Neural crest cell (in vitro differentiated cells): ENCODE measurements around the gene MEIOSIN. TPM values are rescaled to one million over a fixed set of nuclear protein-coding genes. Genes with fewer than 3 reads are reported as not detected.
A peak's percentile ranks its signal among the peaks of the same experiment; 100 is the strongest.

Experiments
- DNase-seq: peaks from one replicate; pipeline ENCODE4 v3.0.0; 2021; ENCODE audit warnings: low read depth, mixed read lengths, low spot score
- H3K27ac Mint-ChIP-seq: one replicate; pipeline ENCODE4 v1.8.0; 2021; ENCODE audit warnings: mild to moderate bottlenecking, mixed read lengths; ENCODE audit not compliant: unreplicated experiment
- H3K27me3 Mint-ChIP-seq: 2 replicates; pipeline ENCODE4 v1.8.0; 2021; ENCODE audit warnings: low read depth, mild to moderate bottlenecking, mixed read lengths
- H3K36me3 Mint-ChIP-seq: 2 replicates; pipeline ENCODE4 v1.8.0; 2021; ENCODE audit warnings: low read depth, mild to moderate bottlenecking, mixed read lengths
- H3K4me1 Mint-ChIP-seq: 2 replicates; pipeline ENCODE4 v1.8.0; 2021; ENCODE audit warnings: mixed read lengths
- H3K4me3 Mint-ChIP-seq: one replicate; pipeline ENCODE4 v1.8.0; 2021; ENCODE audit warnings: mild to moderate bottlenecking, mixed read lengths
- H3K9me3 Mint-ChIP-seq: 2 replicates; pipeline ENCODE4 v1.8.0; 2021; ENCODE audit warnings: mixed read lengths
- CTCF ChIP-seq: fragments of 200-600 bp; sonication (generic); conservative IDR thresholded peaks from 2 replicates; pipeline ENCODE4 v1.5.0; 2021; ENCODE audit warnings: antibody characterized with exemption, mild to moderate bottlenecking
- total RNA-seq: library from RNA; stranded (reverse); gene quantifications from 2 replicates; pipeline ENCODE4 v1.2.1, GENCODE V29; 2021

The MEIOSIN gene
- total RNA-seq, 1 donor from 2014 or later: not detected

- TF ChIP-seq CTCF: no peak
- Mint-ChIP-seq H3K4me3 (no peak overlapping the region), H3K36me3 (peaks cover 12% of the 10 kb centered on the region), H3K4me1 (peaks cover 14% of the 10 kb centered on the region), H3K9me3 (no peaks in the 10 kb centered on the region), H3K27ac (no peak overlapping the region), H3K27me3 (peaks cover 2% of the 10 kb centered on the region)
- DNase-seq: no peak
These were observed 52.7 kb downstream of the MEIOSIN start for GRCh38 chr19:45785781-45786532.

GRCh38 chr19:45786533-45786894 is 53.3 kb downstream of the MEIOSIN start:
- Mint-ChIP-seq H3K4me1 (peaks cover 16% of the 10 kb centered on the region), H3K4me3 (no peak overlapping the region), H3K36me3 (peaks cover 12% of the 10 kb centered on the region), H3K9me3 (no peaks in the 10 kb centered on the region), H3K27ac (no peak overlapping the region), H3K27me3 (no peaks in the 10 kb centered on the region)
- TF ChIP-seq CTCF: no peak
- DNase-seq: no peak

- no peak for DNase-seq
- H3K4me1 Mint-ChIP-seq: peaks cover 29% of the 10 kb centered on the region
- H3K36me3 Mint-ChIP-seq: peaks cover 15% of the 10 kb centered on the region
- no peaks in the 10 kb centered on the region for H3K9me3 Mint-ChIP-seq
- no peak for TF ChIP-seq CTCF
- no peaks in the 10 kb centered on the region for H3K27me3 Mint-ChIP-seq
- peak overlapping the region; percentile 48 for H3K4me3 Mint-ChIP-seq
- no peak overlapping the region for H3K27ac Mint-ChIP-seq
These were observed 56.0 kb downstream of the MEIOSIN start for GRCh38 chr19:45789035-45789786.

- no peak overlapping the region for H3K27ac Mint-ChIP-seq
- H3K4me1 Mint-ChIP-seq: peaks cover 34% of the 10 kb centered on the region
- DNase-seq: no peak
- H3K27me3 Mint-ChIP-seq: no peaks in the 10 kb centered on the region
- no peaks in the 10 kb centered on the region for H3K9me3 Mint-ChIP-seq
- TF ChIP-seq CTCF: no peak
- peak overlapping the region; percentile 97 for H3K4me3 Mint-ChIP-seq
- H3K36me3 Mint-ChIP-seq: peaks cover 15% of the 10 kb centered on the region
These were observed 57.7 kb downstream of the MEIOSIN start for GRCh38 chr19:45790942-45791341.

GRCh38 chr19:45791744-45792469 is 58.7 kb downstream of the MEIOSIN start:
- H3K4me1 Mint-ChIP-seq: peaks cover 34% of the 10 kb centered on the region
- TF ChIP-seq CTCF: no peak
- no peaks in the 10 kb centered on the region for H3K27me3 Mint-ChIP-seq
- no peak for DNase-seq
- no peaks in the 10 kb centered on the region for H3K9me3 Mint-ChIP-seq
- peak overlapping the region; percentile 97 for H3K27ac Mint-ChIP-seq
- H3K36me3 Mint-ChIP-seq: peaks cover 15% of the 10 kb centered on the region
- peak overlapping the region; percentile 97 for H3K4me3 Mint-ChIP-seq
